IMR-90 (cell line): ENCODE measurements around the gene MARS1. TPM values are rescaled to one million over a fixed set of nuclear protein-coding genes. Genes with fewer than 3 reads are reported as not detected.

Experiments used
- ATAC-seq: fragments of 200-7000 bp; cut with Tn5 transposase; 2 replicates; pipeline ENCODE4 v1.9.1; 2020; ENCODE audit warnings: low read depth, mild to moderate bottlenecking, moderate library complexity
- BruUV-seq: library from RNA; stranded (reverse); fragments of 400-500 nt; replicated peaks from 2 replicates; lab custom pipeline; 2021; lab: Mats Ljungman, UMichigan
- CTCF ChIA-PET: fragments of 300-600 bp; formaldehyde crosslinking; extraction: SDS; loops from one replicate; lab custom pipeline; 2021; ENCODE audit warnings: antibody characterized with exemption; lab: Yijun Ruan, JAX
- POLR2A ChIA-PET: fragments of 300-600 bp; sonication (Branson Sonifier 250); formaldehyde crosslinking; loops from one replicate; lab custom pipeline; 2022; ENCODE audit warnings: antibody characterized with exemption; ENCODE audit not compliant: unreplicated experiment; lab: Charles Lee
- DNase-seq: peaks from one replicate; pipeline ENCODE4 v3.0.0; 2013
- H2AFZ ChIP-seq: replicated peaks from 2 replicates; pipeline ENCODE3; 2013; ENCODE audit warnings: low read length, mild to moderate bottlenecking; ENCODE audit not compliant: poor library complexity
- H2AK5ac ChIP-seq: 2 replicates; pipeline ENCODE4 v1.6.1; 2013; ENCODE audit warnings: low read depth, low read length, inconsistent platforms
- H2AK9ac ChIP-seq: replicated peaks from 2 replicates; pipeline ENCODE3; 2013; ENCODE audit warnings: mild to moderate bottlenecking, low read depth, low read length, moderate library complexity; ENCODE audit not compliant: poor library complexity
- H2BK120ac ChIP-seq: 2 replicates; pipeline ENCODE4 v1.6.1; 2013; ENCODE audit warnings: low read depth, low read length, inconsistent platforms
- H2BK15ac ChIP-seq: 3 replicates; pipeline ENCODE4 v1.6.1; 2013; ENCODE audit warnings: low read depth, low read length, inconsistent platforms
- H2BK20ac ChIP-seq: 2 replicates; pipeline ENCODE4 v1.6.1; 2013; ENCODE audit warnings: low read depth, mild to moderate bottlenecking, inconsistent platforms, low read length, moderate library complexity
- H2BK5ac ChIP-seq: 2 replicates; pipeline ENCODE4 v1.6.1; 2013; ENCODE audit warnings: mild to moderate bottlenecking, low read depth, low read length, inconsistent platforms; ENCODE audit not compliant: poor library complexity, severe bottlenecking
- H3K14ac ChIP-seq: replicated peaks from 2 replicates; pipeline ENCODE4 v1.6.1; 2013; ENCODE audit warnings: low read depth, low read length, inconsistent platforms
- H3K18ac ChIP-seq: 2 replicates; pipeline ENCODE4 v1.6.1; 2013; ENCODE audit warnings: low read depth, low read length, control low read depth
- H3K23ac ChIP-seq: 2 replicates; pipeline ENCODE4 v1.6.1; 2013; ENCODE audit warnings: low read depth, low read length, inconsistent platforms
- H3K27ac ChIP-seq: 2 replicates; pipeline ENCODE4 v1.5.1; 2013; ENCODE audit warnings: mild to moderate bottlenecking, control low read depth, low read length; ENCODE audit not compliant: insufficient read depth
- H3K27me3 ChIP-seq: 2 replicates; pipeline ENCODE4 v1.6.1; 2013; ENCODE audit warnings: low read length; ENCODE audit not compliant: control insufficient read depth, insufficient read depth
- H3K36me3 ChIP-seq: 2 replicates; pipeline ENCODE4 v1.6.1; 2013; ENCODE audit warnings: low read length, mixed read lengths; ENCODE audit not compliant: control insufficient read depth, insufficient read depth
- H3K4ac ChIP-seq: 2 replicates; pipeline ENCODE4 v1.6.1; 2013; ENCODE audit warnings: low read depth, low read length, inconsistent platforms
- H3K4me1 ChIP-seq: 2 replicates; pipeline ENCODE4 v1.6.1; 2013; ENCODE audit warnings: low read length, mixed read lengths; ENCODE audit not compliant: control insufficient read depth, insufficient read depth
- H3K4me2 ChIP-seq: 2 replicates; pipeline ENCODE4 v1.6.1; 2013; ENCODE audit warnings: low read depth, mild to moderate bottlenecking, control low read depth, low read length, moderate library complexity
- H3K4me3 ChIP-seq: 2 replicates; pipeline ENCODE4 v1.5.1; 2013; ENCODE audit warnings: low read depth, mild to moderate bottlenecking, control low read depth, low read length, moderate library complexity; ENCODE audit not compliant: insufficient read depth
- H3K56ac ChIP-seq: 2 replicates; pipeline ENCODE4 v1.6.1; 2013; ENCODE audit warnings: low read length, inconsistent platforms; ENCODE audit not compliant: insufficient read depth; ENCODE audit errors: extremely low read depth
- H3K79me1 ChIP-seq, 2 experiments: 2 replicates each; pipeline ENCODE4 v1.6.1; 2013; ENCODE audit warnings: low read length in 2 of 2, inconsistent platforms in 1 of 2, low read depth in 1 of 2
- H3K9ac ChIP-seq: 2 replicates; pipeline ENCODE4 v1.6.1; 2013; ENCODE audit warnings: low read depth, low read length, control low read depth
- H3K9me1 ChIP-seq: 2 replicates; pipeline ENCODE4 v1.6.1; 2013; ENCODE audit warnings: low read length, inconsistent platforms; ENCODE audit not compliant: insufficient read depth
- H3K9me3 ChIP-seq: 2 replicates; pipeline ENCODE4 v1.6.1; 2013; ENCODE audit warnings: low read length; ENCODE audit not compliant: control insufficient read depth, insufficient read depth
- H4K20me1 ChIP-seq: 2 replicates; pipeline ENCODE4 v1.6.1; 2013; ENCODE audit warnings: low read length, inconsistent platforms; ENCODE audit not compliant: insufficient read depth
- H4K5ac ChIP-seq: 2 replicates; pipeline ENCODE4 v1.6.1; 2013; ENCODE audit warnings: mild to moderate bottlenecking, low read depth, low read length, control low read depth
- H4K8ac ChIP-seq, 2 experiments: 2 replicates each; pipeline ENCODE4 v1.6.1; 2013; ENCODE audit warnings: low read depth in 2 of 2, low read length in 2 of 2, control low read depth in 1 of 2, inconsistent platforms in 1 of 2
- H4K91ac ChIP-seq: 2 replicates; pipeline ENCODE4 v1.6.1; 2013; ENCODE audit warnings: low read depth, low read length, inconsistent platforms; ENCODE audit not compliant: insufficient read depth
- CEBPB ChIP-seq: IDR thresholded peaks from 2 replicates; pipeline ENCODE4 v1.6.1; 2012; ENCODE audit warnings: low read depth, low read length, improper control_type of control experiment
- FOS ChIP-seq: fragments of 150-350 bp; IDR thresholded peaks from 2 replicates; pipeline ENCODE4 v1.6.1; 2016; ENCODE audit warnings: low read depth, low read length
- MAFK ChIP-seq: IDR thresholded peaks from 2 replicates; pipeline ENCODE4 v1.6.1; 2012; ENCODE audit warnings: low read depth, low read length, improper control_type of control experiment
- MXI1 ChIP-seq: IDR thresholded peaks from 2 replicates; pipeline ENCODE4 v1.6.1; 2012; ENCODE audit warnings: low read depth, mild to moderate bottlenecking, low read length, moderate library complexity, borderline replicate concordance
- NFE2L2 ChIP-seq: fragments of 150-350 bp; IDR thresholded peaks from 2 replicates; pipeline ENCODE4 v1.6.1; 2016; ENCODE audit warnings: low read depth, mild to moderate bottlenecking, low read length
- POLR2A ChIP-seq: IDR thresholded peaks from 2 replicates; pipeline ENCODE4 v1.6.1; 2012; ENCODE audit warnings: mild to moderate bottlenecking, low read depth, low read length
- RAD21 ChIP-seq: IDR thresholded peaks from 2 replicates; pipeline ENCODE4 v1.6.1; 2012; ENCODE audit warnings: low read length, improper control_type of control experiment
- RCOR1 ChIP-seq: IDR thresholded peaks from 2 replicates; pipeline ENCODE4 v1.6.1; 2012; ENCODE audit warnings: mild to moderate bottlenecking, low read length, improper control_type of control experiment; ENCODE audit not compliant: insufficient replicate concordance
- RFX5 ChIP-seq: IDR thresholded peaks from 2 replicates; pipeline ENCODE4 v1.8.0; 2012; ENCODE audit warnings: low read depth, mild to moderate bottlenecking, low read length, moderate library complexity
- SMC3 ChIP-seq: fragments of 150-350 bp; IDR thresholded peaks from 2 replicates; pipeline ENCODE4 v1.6.1; 2016; ENCODE audit warnings: low read depth, mild to moderate bottlenecking, antibody characterized with exemption, low read length, moderate library complexity
- WGBS, 2 experiments: methylation state at CpG; one replicate each; pipeline versions ENCODE4 v1.1.5 to v1.1.7; 2013; ENCODE audit warnings: missing lambda C conversion rate in 2 of 2; ENCODE audit not compliant: insufficient read length in 1 of 2; ENCODE audit errors: extremely low coverage in 2 of 2; 5-methylcytosine and 5-hydroxymethylcytosine counted together
- dilution Hi-C: fragments of 300-500 bp; cut with HindIII; formaldehyde crosslinking; loops from one replicate; pipeline ENCODE4 v1.14.3; 2018; ENCODE audit warnings: low sequenced_read_pairs; ENCODE audit not compliant: unreplicated experiment
- in situ Hi-C: fragments of 300-500 bp; cut with MboI; formaldehyde crosslinking; loops from 3 replicates; pipeline ENCODE4 v1.14.3; 2019; ENCODE audit warnings: low sequenced_read_pairs, inconsistent platforms, mixed read lengths
- intact Hi-C: fragments of 100-400 bp; cut with micrococcal nuclease; formaldehyde crosslinking; loops from 2 replicates; pipeline ENCODE4 v1.10.0; 2022
- polyA plus RNA-seq, 3 experiments: library from polyadenylated mRNA; depleted of rRNA; stranded (reverse); fragments of >200 nt; gene quantifications; 2 replicates each; pipeline ENCODE4 v1.2.3, GENCODE V29; 2012; ENCODE audit warnings: low replicate concordance in 1 of 3
- total RNA-seq: library from RNA; depleted of rRNA; stranded (reverse); fragments of >200 nt; gene quantifications from 2 replicates; pipeline ENCODE4 v1.2.3, GENCODE V29; 2012
- TF ChIP-seq, protein P1 (sequence below): fragments of 150-350 bp; IDR thresholded peaks from 2 replicates; pipeline ENCODE4 v1.6.1; 2017; ENCODE audit warnings: mild to moderate bottlenecking, antibody characterized with exemption, low read length, low read depth

MARS1 gene
- total and polyA plus RNA-seq, 2 of the 4 experiments (the other 2 are of a cell fraction) = 156 to 164 TPM

DNA sequence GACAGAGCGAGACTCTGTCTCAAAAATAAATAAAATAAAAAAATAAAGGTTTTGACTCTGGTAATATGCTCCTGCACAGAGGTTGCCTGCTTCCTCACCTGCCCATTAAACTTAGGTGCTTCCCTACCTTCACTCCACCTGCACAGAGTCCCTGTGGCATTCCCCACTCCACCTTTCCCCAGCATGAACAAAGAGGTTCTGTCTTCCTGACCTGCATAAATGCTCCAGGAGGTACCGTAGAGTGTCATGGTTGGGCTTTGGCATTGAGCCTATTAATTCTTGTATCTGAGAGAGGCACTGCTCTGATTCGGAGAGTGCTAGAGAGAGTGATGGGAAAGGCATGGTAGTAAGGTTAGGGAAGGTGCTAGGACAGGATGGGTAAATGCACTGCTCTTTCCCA, 14.5 kb upstream of the MARS1 start:
- WGBS, 2 experiments = no CpG with 5 or more reads among the region's 3 CpGs
- H3K4me2 ChIP-seq = no peak overlapping the region
- no peak overlapping the region for H3K14ac ChIP-seq
- H2BK20ac ChIP-seq = no peak overlapping the region
- H2AFZ ChIP-seq = no peak overlapping the region
- H3K27ac ChIP-seq = no peak overlapping the region
- H3K18ac ChIP-seq = no peak overlapping the region
- BruUV-seq = no TSS peak
- H3K36me3 ChIP-seq = no peaks in the 10 kb centered on the region
- no peaks in the 10 kb centered on the region; the same call in 1 of the 2 replicates for H3K9me3 ChIP-seq
- H3K4me1 ChIP-seq = 0 out of 2 replicates have a peak, but pooled peaks cover 2% of the 10 kb centered on the region
- in situ Hi-C loops (no loop called here), dilution Hi-C loops (no loop called here), intact Hi-C loops (no loop called here)
- H2BK120ac ChIP-seq = no peak overlapping the region
- H3K9ac ChIP-seq = no peak overlapping the region
- peaks cover 58% of the 10 kb centered on the region for H3K27me3 ChIP-seq
- H2AK9ac ChIP-seq = no peak overlapping the region
- no peak overlapping the region for H3K4ac ChIP-seq
- ChIA-PET CTCF (no interaction called here), POLR2A (no interaction called here)
- TF ChIP-seq CEBPB = no peak
- TF ChIP-seq, protein P1, sequence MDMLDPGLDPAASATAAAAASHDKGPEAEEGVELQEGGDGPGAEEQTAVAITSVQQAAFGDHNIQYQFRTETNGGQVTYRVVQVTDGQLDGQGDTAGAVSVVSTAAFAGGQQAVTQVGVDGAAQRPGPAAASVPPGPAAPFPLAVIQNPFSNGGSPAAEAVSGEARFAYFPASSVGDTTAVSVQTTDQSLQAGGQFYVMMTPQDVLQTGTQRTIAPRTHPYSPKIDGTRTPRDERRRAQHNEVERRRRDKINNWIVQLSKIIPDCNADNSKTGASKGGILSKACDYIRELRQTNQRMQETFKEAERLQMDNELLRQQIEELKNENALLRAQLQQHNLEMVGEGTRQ = no peak
- TF ChIP-seq RAD21 = no peak
- no peak for TF ChIP-seq MAFK
- TF ChIP-seq RCOR1 = no peak
- TF ChIP-seq SMC3 = no peak
- no peak for TF ChIP-seq RFX5
- no peak for TF ChIP-seq NFE2L2
- no peak for TF ChIP-seq POLR2A
- no peak for TF ChIP-seq FOS
- TF ChIP-seq MXI1 = no peak
- DNase-seq = no peak
- H4K91ac ChIP-seq = no peak overlapping the region
- H3K23ac ChIP-seq = 0 out of 2 replicates have a peak overlapping the region, but pooled peaks have one; percentile 38
- H2BK15ac ChIP-seq = no peak overlapping the region
- no peak overlapping the region for H3K4me3 ChIP-seq
- H4K20me1 ChIP-seq = no peaks in the 10 kb centered on the region
- H3K79me1 ChIP-seq = no peaks in the 10 kb centered on the region
- H2BK5ac ChIP-seq = no peak overlapping the region
- H3K9me1 ChIP-seq = no peaks in the 10 kb centered on the region
- no peak overlapping the region for H3K56ac ChIP-seq
- no peak overlapping the region for H2AK5ac ChIP-seq
- ATAC-seq = no peak
- no peak overlapping the region for H4K8ac ChIP-seq
- no peak overlapping the region for H4K5ac ChIP-seq
